ENCODE data around the gene ZNF367.

GRCh38 chr9:96420468-96421219 is 2.5 kb upstream of the ZNF367 start:
- TF ChIP-seq STAT6 (CRISPR knock-in tag; IDR thresholded peaks at IDR 0.05) = no peak
- no peak for TF ChIP-seq CTCF (IDR thresholded peaks at IDR 0.05 in 2 of 3, conservative IDR thresholded peaks at IDR 0.05 in 1 of 3; ENCODE audit: insufficient read depth in 2 of 3, low read depth in 1 of 3, low read length in 3 of 3)

Data from K562 (cell line).